ENCODE data around the gene PRRC1. TPM values are rescaled to one million over a fixed set of nuclear protein-coding genes. Genes with fewer than 3 reads are reported as not detected.

Gene PRRC1
- total RNA-seq, 1 experiment from 2014 or later = 53.2 TPM

DNA sequence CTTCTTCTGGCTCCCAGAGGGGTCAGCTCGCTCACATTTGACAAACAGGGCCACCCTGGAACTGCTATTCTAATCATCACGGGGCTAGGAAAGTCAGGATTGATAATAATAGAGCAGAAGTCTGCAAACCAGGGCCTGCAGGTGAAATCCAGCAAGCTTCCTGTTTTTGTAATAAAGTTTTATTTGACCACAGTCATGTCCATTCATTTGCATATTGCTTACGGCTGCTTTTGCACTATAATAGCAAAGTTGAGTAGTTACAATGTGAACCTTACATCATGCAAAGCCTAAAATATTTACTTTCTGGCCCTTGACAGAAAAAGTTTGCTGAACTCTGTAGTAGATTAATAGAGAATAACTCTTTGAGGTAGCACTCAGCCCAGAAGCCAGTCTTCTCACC, 68.2 kb downstream of the PRRC1 start:
- ChIA-PET CTCF (no interaction called here), POLR2A (no interaction called here), RAD21 (ENCODE audit: low non-redundant PET in 1 of 2, low total read pairs in 2 of 2, uncharacterized antibody in 2 of 2, unreplicated experiment in 2 of 2) (no interaction called here)
- Histone ChIP-seq H3K4me3 (replicated peaks in 1 of 2; ENCODE audit: low read depth in 1 of 2, low read length in 2 of 2) (no peak overlapping the region), H3K9ac (ENCODE audit: low read length) (no peak overlapping the region), H3K4me1 (ENCODE audit: control insufficient read depth in 1 of 2, insufficient read depth in 2 of 2, low read length in 2 of 2) (no peaks in the 10 kb centered on the region), H3K79me2 (ENCODE audit: insufficient read depth, low read length) (no peaks in the 10 kb centered on the region), H3K27ac (ENCODE audit: low read depth, low read length) (no peak overlapping the region), H3K36me3 (ENCODE audit: control insufficient read depth in 1 of 2, insufficient read depth in 2 of 2, low read length in 2 of 2) (no peaks in the 10 kb centered on the region), H2AFZ (ENCODE audit: low read depth, low read length, poor library complexity, severe bottlenecking) (no peak overlapping the region), H3K9me3 (ENCODE audit: control insufficient read depth in 1 of 2, insufficient read depth in 1 of 2, low read depth in 1 of 2, low read length in 2 of 2) (no peaks in the 10 kb centered on the region), H3K9me2 (ENCODE audit: insufficient read depth) (no peaks in the 10 kb centered on the region), H4K20me1 (ENCODE audit: insufficient read depth) (no peaks in the 10 kb centered on the region), H3K4me2 (ENCODE audit: low read length) (no peak overlapping the region), H3K27me3 (ENCODE audit: insufficient read depth, low read length) (no peaks in the 10 kb centered on the region)
- TF ChIP-seq CEBPB (IDR thresholded peaks at IDR 0.05; ENCODE audit: low read depth) (no peak), EZH2 (IDR thresholded peaks at IDR 0.05) (no peak), YY1 (IDR thresholded peaks at IDR 0.05; ENCODE audit: extremely low read depth, insufficient replicate concordance, low read depth, low read length) (no peak), POLR2AphosphoS5 (IDR thresholded peaks at IDR 0.05; ENCODE audit: low read depth, low read length) (no peak), TCF7L2 (IDR thresholded peaks at IDR 0.05; ENCODE audit: borderline replicate concordance, extremely low read depth, insufficient read depth, insufficient read length) (no peak), POLR2A (IDR thresholded peaks at IDR 0.05; ENCODE audit: borderline replicate concordance, extremely low read depth, insufficient read depth, insufficient read length) (no peak), SP1 (IDR thresholded peaks at IDR 0.05; ENCODE audit: low read depth) (no peak), FOSL1 (IDR thresholded peaks at IDR 0.05; ENCODE audit: low read depth) (no peak), CBX3 (IDR thresholded peaks at IDR 0.05; ENCODE audit: low read depth) (no peak), JUND (IDR thresholded peaks at IDR 0.05) (no peak), EZH2phosphoT487 (IDR thresholded peaks at IDR 0.05; ENCODE audit: borderline replicate concordance) (no peak), SIN3A (IDR thresholded peaks at IDR 0.05; ENCODE audit: low read depth) (no peak), ELF1 (IDR thresholded peaks at IDR 0.05; ENCODE audit: borderline replicate concordance, low read depth) (no peak)
- TF ChIP-seq, protein P1, sequence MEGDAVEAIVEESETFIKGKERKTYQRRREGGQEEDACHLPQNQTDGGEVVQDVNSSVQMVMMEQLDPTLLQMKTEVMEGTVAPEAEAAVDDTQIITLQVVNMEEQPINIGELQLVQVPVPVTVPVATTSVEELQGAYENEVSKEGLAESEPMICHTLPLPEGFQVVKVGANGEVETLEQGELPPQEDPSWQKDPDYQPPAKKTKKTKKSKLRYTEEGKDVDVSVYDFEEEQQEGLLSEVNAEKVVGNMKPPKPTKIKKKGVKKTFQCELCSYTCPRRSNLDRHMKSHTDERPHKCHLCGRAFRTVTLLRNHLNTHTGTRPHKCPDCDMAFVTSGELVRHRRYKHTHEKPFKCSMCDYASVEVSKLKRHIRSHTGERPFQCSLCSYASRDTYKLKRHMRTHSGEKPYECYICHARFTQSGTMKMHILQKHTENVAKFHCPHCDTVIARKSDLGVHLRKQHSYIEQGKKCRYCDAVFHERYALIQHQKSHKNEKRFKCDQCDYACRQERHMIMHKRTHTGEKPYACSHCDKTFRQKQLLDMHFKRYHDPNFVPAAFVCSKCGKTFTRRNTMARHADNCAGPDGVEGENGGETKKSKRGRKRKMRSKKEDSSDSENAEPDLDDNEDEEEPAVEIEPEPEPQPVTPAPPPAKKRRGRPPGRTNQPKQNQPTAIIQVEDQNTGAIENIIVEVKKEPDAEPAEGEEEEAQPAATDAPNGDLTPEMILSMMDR (IDR thresholded peaks at IDR 0.05 in 2 of 3, conservative IDR thresholded peaks at IDR 0.05 in 1 of 3; ENCODE audit: borderline replicate concordance in 1 of 3, insufficient read depth in 1 of 3, low read depth in 2 of 3, low read length in 2 of 3) = no peak
- TF ChIP-seq, protein P2, sequence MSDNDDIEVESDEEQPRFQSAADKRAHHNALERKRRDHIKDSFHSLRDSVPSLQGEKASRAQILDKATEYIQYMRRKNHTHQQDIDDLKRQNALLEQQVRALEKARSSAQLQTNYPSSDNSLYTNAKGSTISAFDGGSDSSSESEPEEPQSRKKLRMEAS (IDR thresholded peaks at IDR 0.05) = no peak
- TF ChIP-seq, protein P3, sequence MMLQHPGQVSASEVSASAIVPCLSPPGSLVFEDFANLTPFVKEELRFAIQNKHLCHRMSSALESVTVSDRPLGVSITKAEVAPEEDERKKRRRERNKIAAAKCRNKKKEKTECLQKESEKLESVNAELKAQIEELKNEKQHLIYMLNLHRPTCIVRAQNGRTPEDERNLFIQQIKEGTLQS (IDR thresholded peaks at IDR 0.05) = no peak
- TF ChIP-seq, protein P4, sequence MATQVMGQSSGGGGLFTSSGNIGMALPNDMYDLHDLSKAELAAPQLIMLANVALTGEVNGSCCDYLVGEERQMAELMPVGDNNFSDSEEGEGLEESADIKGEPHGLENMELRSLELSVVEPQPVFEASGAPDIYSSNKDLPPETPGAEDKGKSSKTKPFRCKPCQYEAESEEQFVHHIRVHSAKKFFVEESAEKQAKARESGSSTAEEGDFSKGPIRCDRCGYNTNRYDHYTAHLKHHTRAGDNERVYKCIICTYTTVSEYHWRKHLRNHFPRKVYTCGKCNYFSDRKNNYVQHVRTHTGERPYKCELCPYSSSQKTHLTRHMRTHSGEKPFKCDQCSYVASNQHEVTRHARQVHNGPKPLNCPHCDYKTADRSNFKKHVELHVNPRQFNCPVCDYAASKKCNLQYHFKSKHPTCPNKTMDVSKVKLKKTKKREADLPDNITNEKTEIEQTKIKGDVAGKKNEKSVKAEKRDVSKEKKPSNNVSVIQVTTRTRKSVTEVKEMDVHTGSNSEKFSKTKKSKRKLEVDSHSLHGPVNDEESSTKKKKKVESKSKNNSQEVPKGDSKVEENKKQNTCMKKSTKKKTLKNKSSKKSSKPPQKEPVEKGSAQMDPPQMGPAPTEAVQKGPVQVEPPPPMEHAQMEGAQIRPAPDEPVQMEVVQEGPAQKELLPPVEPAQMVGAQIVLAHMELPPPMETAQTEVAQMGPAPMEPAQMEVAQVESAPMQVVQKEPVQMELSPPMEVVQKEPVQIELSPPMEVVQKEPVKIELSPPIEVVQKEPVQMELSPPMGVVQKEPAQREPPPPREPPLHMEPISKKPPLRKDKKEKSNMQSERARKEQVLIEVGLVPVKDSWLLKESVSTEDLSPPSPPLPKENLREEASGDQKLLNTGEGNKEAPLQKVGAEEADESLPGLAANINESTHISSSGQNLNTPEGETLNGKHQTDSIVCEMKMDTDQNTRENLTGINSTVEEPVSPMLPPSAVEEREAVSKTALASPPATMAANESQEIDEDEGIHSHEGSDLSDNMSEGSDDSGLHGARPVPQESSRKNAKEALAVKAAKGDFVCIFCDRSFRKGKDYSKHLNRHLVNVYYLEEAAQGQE (IDR thresholded peaks at IDR 0.05; ENCODE audit: low read depth) = no peak
- intact Hi-C loops (cut with micrococcal nuclease) = no loop called here
- no TSS peak for BruUV-seq (replicated peaks)
- ATAC-seq (no peak), DNase-seq (ENCODE audit: low read depth, low spot score) (no peak)

All from HCT116 (cell line).